Stomach (tissue), 9 donors: Measurements from ENCODE around the gene CNOT2. TPM values are rescaled to one million over a fixed set of nuclear protein-coding genes. Genes with fewer than 3 reads are reported as not detected.

Experiments
- DNase-seq, 2 donors: peaks; one replicate each; pipeline versions ENCODE4 v3.0.0 to v3.0.0-alpha.2; 2013 to 2019
- H3K27ac ChIP-seq, 5 donors: fragments of 200-600 bp in 4 of 5; sonication (generic) in 4 of 5; one replicate each; pipeline ENCODE4 v1.5.1; 2013 to 2019; ENCODE audit warnings: mild to moderate bottlenecking in 1 of 5, moderate library complexity in 1 of 5
- H3K27me3 ChIP-seq, 3 donors: fragments of 200-600 bp; sonication (generic); one replicate each; pipeline ENCODE4 v1.5.1; 2017 to 2019; ENCODE audit warnings: mixed run types in 1 of 3
- H3K36me3 ChIP-seq, 4 donors: fragments of 200-600 bp; sonication (generic); 1 replicate in 3 of 4; 2 replicates in 1 of 4; pipeline ENCODE4 v1.5.1; 2016 to 2019
- H3K4me1 ChIP-seq, 4 donors: fragments of 200-600 bp; sonication (generic); one replicate each; pipeline ENCODE4 v1.5.1; 2016 to 2019
- H3K4me3 ChIP-seq, 4 donors: fragments of 200-600 bp; sonication (generic) in 3 of 4; one replicate each; pipeline ENCODE4 v1.5.1; 2016 to 2019; ENCODE audit warnings: mild to moderate bottlenecking in 1 of 4
- H3K9me3 ChIP-seq, 4 donors: fragments of 200-600 bp; sonication (generic); one replicate each; pipeline ENCODE4 v1.5.1; 2016 to 2019
- CTCF ChIP-seq, 7 experiments: fragments of 450-650 bp in 4 of 7; fragments of 200-600 bp in 3 of 7; sonication (generic) in 3 of 7; IDR thresholded peaks; one replicate each; pipeline ENCODE4 v1.5.1; 2016 to 2019; ENCODE audit warnings: antibody characterized with exemption in 7 of 7, control low read depth in 2 of 7, mild to moderate bottlenecking in 1 of 7
- EP300 ChIP-seq: sonication (generic); formaldehyde crosslinking; IDR thresholded peaks from one replicate; pipeline ENCODE4 v1.6.1; 2017; ENCODE audit warnings: antibody characterized with exemption
- POLR2A ChIP-seq, 4 donors: fragments of 450-650 bp; IDR thresholded peaks; one replicate each; pipeline ENCODE4 v1.6.1; 2016; ENCODE audit warnings: antibody characterized with exemption in 4 of 4, control low read depth in 2 of 4, mild to moderate bottlenecking in 1 of 4, moderate library complexity in 1 of 4
- POLR2AphosphoS5 ChIP-seq, 3 donors: sonication (generic); formaldehyde crosslinking; IDR thresholded peaks; one replicate each; pipeline ENCODE4 v1.6.1; 2016; ENCODE audit warnings: antibody characterized with exemption in 3 of 3
- WGBS, 5 donors: extraction: QIAGEN DNeasy Blood & Tissue Kit in 3 of 5; methylation state at CpG; one replicate each; pipeline versions ENCODE4 v1.1.5 to v1.1.7; 2013 to 2018; 5-methylcytosine and 5-hydroxymethylcytosine counted together
- intact Hi-C: fragments of 100-400 bp; cut with DNase I; formaldehyde crosslinking; loops from one replicate; pipeline ENCODE4 v1.15.1; 2023; ENCODE audit warnings: low total_unique reads
- polyA plus RNA-seq, 3 donors: library from polyadenylated mRNA; stranded (reverse); fragments of 200-250 nt; gene quantifications; one replicate each; pipeline ENCODE4 v1.2.3, GENCODE V29; 2013
- total RNA-seq, 5 donors: library from RNA; depleted of rRNA; stranded (reverse); fragments of >200 nt; gene quantifications; one replicate each; pipeline versions ENCODE4 v1.1.0 to v1.2.3, GENCODE V29; 2014 to 2016
- donor health status: healthy with polysubstance abuse.
- donor health status: Bipolar disorder and iron deficiency.
- donor health status: healthy.

CNOT2 gene
- total and polyA plus RNA-seq, 8 donors: 18.0 to 237 (median 60.0) TPM

- intact Hi-C loops: no loop called here
- no peak for DNase-seq
- Histone ChIP-seq H3K27me3 (peaks cover 0 to 40% (median 21%) of the 10 kb centered on the region in 3 donors), H3K9me3 (no peaks in the 10 kb centered on the region), H3K27ac (no peak overlapping the region), H3K36me3 (no peaks in the 10 kb centered on the region), H3K4me1 (peaks cover 14 to 27% (median 25%) of the 10 kb centered on the region in 4 donors), H3K4me3 (peak overlapping the region; percentile 66 to 91 (median 78))
- WGBS, 5 donors: 0 to 5% (median 1%) methylated on average over 5 to 6 of the region's 6 CpGs
- TF ChIP-seq CTCF (IDR thresholded peaks at IDR 0.05) (no peak), EP300 (no peak), POLR2AphosphoS5 (IDR thresholded peaks at IDR 0.05) (no peak), POLR2A (IDR thresholded peaks at IDR 0.05) (no peak)
These were observed 122.1 kb downstream of the CNOT2 start for GRCh38 chr12:70365398-70365647.

GRCh38 chr12:70365648-70366518, 122.7 kb downstream of the CNOT2 start, which contains the start of gene KCNMB4:
TSS of gene KCNMB4 (plus strand) at chr12:70366290. CDS start at chr12:70366735, 445 bp downstream.
- Histone ChIP-seq H3K27ac (peak within 1 kb of the TSS in 3 of 5 donors; percentile 8 to 67 (median 62)), H3K9me3 (no peaks in the 10 kb centered on the region), H3K4me3 (peak within 1 kb of the TSS; percentile 66 to 91 (median 78)), H3K4me1 (peaks cover 14 to 27% (median 25%) of the 10 kb centered on the region in 4 donors), H3K36me3 (no peaks in the 10 kb centered on the region), H3K27me3 (peaks cover 0 to 40% (median 21%) of the 10 kb centered on the region in 3 donors)
- 0 to 1% (median 0%) methylated on average over 30 to 88 of the region's 88 CpGs for WGBS, 5 donors
- no peak for TF ChIP-seq POLR2AphosphoS5 (IDR thresholded peaks at IDR 0.05)
- TF ChIP-seq CTCF (IDR thresholded peaks at IDR 0.05): no peak
- TF ChIP-seq POLR2A (IDR thresholded peaks at IDR 0.05): no peak
- TF ChIP-seq EP300: no peak
- intact Hi-C loops: no loop called here
- peak; percentile 49 to 93 for DNase-seq

GRCh38 chr12:70366581-70367257, 123.5 kb downstream of the CNOT2 start:
- intact Hi-C loops: no loop called here
- DNase-seq: peak; percentile 40 to 80
- Histone ChIP-seq H3K27me3 (peaks cover 0 to 39% (median 21%) of the 10 kb centered on the region in 3 donors), H3K36me3 (no peaks in the 10 kb centered on the region), H3K27ac (peak overlapping the region in 3 of 5 donors; percentile 8 to 67 (median 62)), H3K9me3 (no peaks in the 10 kb centered on the region), H3K4me1 (peaks cover 14 to 27% (median 25%) of the 10 kb centered on the region in 4 donors), H3K4me3 (peak overlapping the region; percentile 66 to 91 (median 78))
- TF ChIP-seq EP300 (no peak), POLR2AphosphoS5 (IDR thresholded peaks at IDR 0.05) (no peak), CTCF (IDR thresholded peaks at IDR 0.05) (no peak), POLR2A (IDR thresholded peaks at IDR 0.05) (no peak)
- 0 to 1% (median 0%) methylated on average over 31 to 69 of the region's 69 CpGs for WGBS, 5 donors
